HCT116 (cell line): Measurements from ENCODE around the gene RNASEH2A.

ENCODE experiments used
- CTCF ChIP-seq, 3 experiments: fragments of 200-600 bp in 1 of 3; sonication (generic) in 1 of 3; IDR thresholded peaks in 2 of 3; conservative IDR thresholded peaks in 1 of 3; 2 replicates each; pipeline ENCODE4 v1.5.1; 2012 to 2017; ENCODE audit warnings: low read depth in 2 of 3, low read length in 2 of 3, antibody characterized with exemption in 1 of 3, borderline replicate concordance in 1 of 3, control low read depth in 1 of 3, mild to moderate bottlenecking in 1 of 3, mixed read lengths in 1 of 3, mixed run types in 1 of 3, moderate library complexity in 1 of 3; ENCODE audit not compliant: insufficient read depth in 1 of 3
- POLR2AphosphoS5 ChIP-seq: IDR thresholded peaks from 2 replicates; pipeline ENCODE4 v1.6.1; 2011; ENCODE audit warnings: mild to moderate bottlenecking, low read depth, low read length, moderate library complexity
- SRF ChIP-seq: IDR thresholded peaks from 2 replicates; pipeline ENCODE4 v1.6.1; 2012; ENCODE audit warnings: low read depth

DNA sequence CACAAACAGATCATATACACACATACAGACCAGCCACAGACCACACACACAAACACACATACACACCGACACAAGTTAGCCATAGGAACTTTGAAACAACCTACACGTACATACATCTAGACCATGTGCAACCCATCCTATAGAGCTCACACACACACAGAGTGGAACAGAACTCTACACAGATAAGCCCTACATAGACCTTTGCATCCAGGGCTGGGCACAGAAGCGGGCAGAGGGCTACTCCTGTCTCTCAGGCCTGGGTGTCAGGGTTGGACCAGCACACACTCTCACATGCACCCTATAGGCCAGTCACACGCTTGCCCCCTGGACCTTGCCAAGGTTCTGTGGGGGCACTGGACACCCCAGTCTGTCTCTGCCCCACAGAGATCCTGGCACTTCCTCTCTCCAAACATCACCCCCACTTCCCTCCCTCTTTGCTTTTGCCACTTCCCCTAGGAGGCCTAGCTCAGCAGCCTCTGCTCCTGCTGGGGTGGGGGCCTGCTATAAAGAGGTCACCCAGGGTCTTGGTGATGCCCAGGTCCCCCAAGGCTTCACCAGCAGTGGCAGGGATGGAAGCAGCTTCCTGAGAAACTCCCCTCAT lies 20.9 kb upstream of the RNASEH2A start:
- TF ChIP-seq SRF = no peak
- TF ChIP-seq CTCF (IDR thresholded peaks at IDR 0.05 in 2 of 3, conservative IDR thresholded peaks at IDR 0.05 in 1 of 3; ENCODE audit: borderline replicate concordance in 1 of 3, insufficient read depth in 1 of 3, low read depth in 2 of 3, low read length in 2 of 3) = no peak
- no peak for TF ChIP-seq POLR2AphosphoS5
